Hepatocyte (in vitro differentiated cells): Measurements from ENCODE around the gene DNAAF3. TPM values are rescaled to one million over a fixed set of nuclear protein-coding genes. Genes with fewer than 3 reads are reported as not detected.

Experiments used
- DNase-seq: peaks from one replicate; pipeline ENCODE4 v3.0.0-alpha.2; 2016; ENCODE audit warnings: low spot score
- H2AFZ ChIP-seq: fragments of 200-600 bp; sonication (generic); 2 replicates; pipeline ENCODE4 v1.6.0; 2016; ENCODE audit warnings: antibody characterized with exemption, mild to moderate bottlenecking
- H3K27ac ChIP-seq: fragments of 200-600 bp; sonication (generic); 2 replicates; pipeline ENCODE4 v1.5.1; 2016; ENCODE audit warnings: mild to moderate bottlenecking
- H3K27me3 ChIP-seq: fragments of 200-600 bp; sonication (generic); 2 replicates; pipeline ENCODE4 v1.6.1; 2016
- H3K36me3 ChIP-seq: fragments of 200-600 bp; sonication (generic); replicated peaks from 2 replicates; pipeline ENCODE4 v1.5.1; 2016; ENCODE audit warnings: low read depth; ENCODE audit not compliant: insufficient read depth
- H3K4me1 ChIP-seq: fragments of 200-600 bp; sonication (generic); 2 replicates; pipeline ENCODE4 v1.5.1; 2016; ENCODE audit warnings: mild to moderate bottlenecking, moderate library complexity; ENCODE audit not compliant: insufficient read depth
- H3K4me2 ChIP-seq: fragments of 200-600 bp; sonication (generic); 2 replicates; pipeline ENCODE4 v1.6.0; 2016
- H3K4me3 ChIP-seq: fragments of 200-600 bp; sonication (generic); 2 replicates; pipeline ENCODE4 v1.5.1; 2016; ENCODE audit warnings: mild to moderate bottlenecking
- H3K79me2 ChIP-seq: fragments of 200-600 bp; sonication (generic); 2 replicates; pipeline ENCODE4 v1.6.0; 2017; ENCODE audit warnings: mild to moderate bottlenecking
- H3K9me2 ChIP-seq: fragments of 200-600 bp; sonication (generic); replicated peaks from 2 replicates; pipeline ENCODE4 v1.6.0; 2017; ENCODE audit warnings: mild to moderate bottlenecking; ENCODE audit not compliant: insufficient read depth
- H3K9me3 ChIP-seq: fragments of 200-600 bp; sonication (generic); 2 replicates; pipeline ENCODE4 v1.5.1; 2016; ENCODE audit warnings: low read depth, mild to moderate bottlenecking
- H4K20me1 ChIP-seq: fragments of 200-600 bp; sonication (generic); 2 replicates; pipeline ENCODE4 v1.6.0; 2016; ENCODE audit warnings: mild to moderate bottlenecking; ENCODE audit not compliant: insufficient read depth, poor library complexity, severe bottlenecking
- EZH2 ChIP-seq: fragments of 200-600 bp; sonication (generic); IDR thresholded peaks from 2 replicates; pipeline ENCODE4 v1.6.1; 2016; ENCODE audit warnings: antibody characterized with exemption, mild to moderate bottlenecking, borderline replicate concordance
- EZH2phosphoT487 ChIP-seq: fragments of 200-600 bp; sonication (generic); IDR thresholded peaks from one replicate; pipeline ENCODE4 v1.6.1; 2018; ENCODE audit warnings: antibody characterized with exemption, mild to moderate bottlenecking, low read depth, moderate library complexity; ENCODE audit not compliant: unreplicated experiment, severe bottlenecking
- WGBS: methylation state at CpG from one replicate; pipeline ENCODE4 v1.1.6; 2016; ENCODE audit warnings: low lambda C conversion rate; ENCODE audit errors: missing lambda C conversion rate; 5-methylcytosine and 5-hydroxymethylcytosine counted together
- polyA plus RNA-seq: library from polyadenylated mRNA; unstranded; fragments of >200 nt; fragmentation: Nextera tagmentation; extraction: Ambion mirVana; gene quantifications from 2 replicates; pipeline ENCODE4 v1.2.1, GENCODE V29; 2016
- total RNA-seq: library from RNA; depleted of rRNA; stranded (reverse); fragments of >200 nt; gene quantifications from 2 replicates; pipeline ENCODE4 v1.2.3, GENCODE V29; 2014
- TF ChIP-seq, protein P1 (sequence below): fragments of 200-600 bp; sonication (generic); IDR thresholded peaks from 2 replicates; pipeline ENCODE4 v1.5.1; 2016; ENCODE audit warnings: antibody characterized with exemption, mild to moderate bottlenecking; ENCODE audit not compliant: poor library complexity

Gene DNAAF3
- total and polyA plus RNA-seq, 2 experiments from 2014 or later: 0.17 to 4.9 TPM

DNA sequence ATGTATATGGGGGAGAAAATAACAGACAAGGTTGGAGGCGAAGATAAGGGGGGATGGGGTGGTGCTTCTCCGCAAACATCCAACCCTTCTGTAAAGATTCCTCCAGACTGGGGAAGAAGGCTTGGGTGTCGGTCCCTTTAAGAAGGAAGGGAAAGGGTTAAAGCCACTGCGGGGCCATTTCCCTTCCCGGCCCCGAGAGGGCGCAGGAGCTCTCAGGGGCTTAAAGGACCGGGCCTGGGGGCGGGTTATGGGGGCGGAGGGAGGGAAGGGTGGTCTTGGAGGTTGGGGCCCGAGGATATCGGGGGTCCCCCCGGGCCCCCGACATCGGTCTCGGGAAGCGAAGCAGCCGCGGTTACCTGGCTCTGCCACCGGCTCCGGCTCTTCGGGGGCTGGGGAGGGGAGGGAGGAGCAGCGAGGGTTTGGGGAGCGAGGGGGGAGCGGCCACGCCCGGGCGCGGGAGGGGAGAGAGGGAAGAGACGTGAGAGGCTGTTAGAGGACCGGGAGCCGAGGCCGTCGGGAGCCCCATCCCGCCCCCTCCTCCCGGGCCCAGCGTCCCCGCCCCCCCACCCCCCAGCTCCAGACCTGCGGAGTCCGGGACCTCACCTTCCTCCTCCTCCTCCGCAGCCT lies 20.2 kb downstream of the DNAAF3 start:
- Histone ChIP-seq H3K9me2 (no peaks in the 10 kb centered on the region), H3K4me1 (no peaks in the 10 kb centered on the region), H3K4me3 (no peak overlapping the region), H3K9me3 (no peaks in the 10 kb centered on the region), H3K27ac (no peak overlapping the region), H3K36me3 (no peaks in the 10 kb centered on the region), H2AFZ (no peak overlapping the region), H3K4me2 (peak overlapping the region; percentile 73), H4K20me1 (no peaks in the 10 kb centered on the region), H3K79me2 (no peaks in the 10 kb centered on the region), H3K27me3 (peaks cover 65% of the 10 kb centered on the region)
- peak; percentile 48 for TF ChIP-seq EZH2phosphoT487
- TF ChIP-seq, protein P1, sequence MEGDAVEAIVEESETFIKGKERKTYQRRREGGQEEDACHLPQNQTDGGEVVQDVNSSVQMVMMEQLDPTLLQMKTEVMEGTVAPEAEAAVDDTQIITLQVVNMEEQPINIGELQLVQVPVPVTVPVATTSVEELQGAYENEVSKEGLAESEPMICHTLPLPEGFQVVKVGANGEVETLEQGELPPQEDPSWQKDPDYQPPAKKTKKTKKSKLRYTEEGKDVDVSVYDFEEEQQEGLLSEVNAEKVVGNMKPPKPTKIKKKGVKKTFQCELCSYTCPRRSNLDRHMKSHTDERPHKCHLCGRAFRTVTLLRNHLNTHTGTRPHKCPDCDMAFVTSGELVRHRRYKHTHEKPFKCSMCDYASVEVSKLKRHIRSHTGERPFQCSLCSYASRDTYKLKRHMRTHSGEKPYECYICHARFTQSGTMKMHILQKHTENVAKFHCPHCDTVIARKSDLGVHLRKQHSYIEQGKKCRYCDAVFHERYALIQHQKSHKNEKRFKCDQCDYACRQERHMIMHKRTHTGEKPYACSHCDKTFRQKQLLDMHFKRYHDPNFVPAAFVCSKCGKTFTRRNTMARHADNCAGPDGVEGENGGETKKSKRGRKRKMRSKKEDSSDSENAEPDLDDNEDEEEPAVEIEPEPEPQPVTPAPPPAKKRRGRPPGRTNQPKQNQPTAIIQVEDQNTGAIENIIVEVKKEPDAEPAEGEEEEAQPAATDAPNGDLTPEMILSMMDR: peak; percentile 57
- no peak for TF ChIP-seq EZH2
- DNase-seq: no peak
- WGBS: 12% methylated on average over 6 of the region's 41 CpGs

GRCh38 chr19:55145232-55145631 lies 21.2 kb downstream of the DNAAF3 start:
- Histone ChIP-seq H2AFZ (no peak overlapping the region), H3K4me1 (no peaks in the 10 kb centered on the region), H3K27ac (no peak overlapping the region), H3K4me2 (no peak overlapping the region), H3K79me2 (no peaks in the 10 kb centered on the region), H4K20me1 (no peaks in the 10 kb centered on the region), H3K27me3 (peaks cover 62% of the 10 kb centered on the region), H3K4me3 (no peak overlapping the region), H3K9me3 (no peaks in the 10 kb centered on the region), H3K9me2 (no peaks in the 10 kb centered on the region), H3K36me3 (no peaks in the 10 kb centered on the region)
- DNase-seq: no peak
- WGBS: 54% methylated on average over 2 of the region's 3 CpGs
- TF ChIP-seq, protein P1: no peak
- TF ChIP-seq EZH2phosphoT487 (no peak), EZH2 (no peak)

- Histone ChIP-seq H3K27ac (no peak overlapping the region), H3K79me2 (no peaks in the 10 kb centered on the region), H3K36me3 (no peaks in the 10 kb centered on the region), H3K9me2 (no peaks in the 10 kb centered on the region), H3K4me3 (no peak overlapping the region), H3K4me2 (peak overlapping the region; percentile 59), H4K20me1 (no peaks in the 10 kb centered on the region), H3K27me3 (peaks cover 32% of the 10 kb centered on the region), H3K9me3 (no peaks in the 10 kb centered on the region), H2AFZ (no peak overlapping the region), H3K4me1 (no peaks in the 10 kb centered on the region)
- TF ChIP-seq EZH2 (peak; percentile 45), EZH2phosphoT487 (no peak)
- DNase-seq: no peak
- WGBS: 43% methylated on average over 21 of the region's 21 CpGs
Measured at GRCh38 chr19:55141696-55142095, 24.7 kb downstream of the DNAAF3 start.

DNA sequence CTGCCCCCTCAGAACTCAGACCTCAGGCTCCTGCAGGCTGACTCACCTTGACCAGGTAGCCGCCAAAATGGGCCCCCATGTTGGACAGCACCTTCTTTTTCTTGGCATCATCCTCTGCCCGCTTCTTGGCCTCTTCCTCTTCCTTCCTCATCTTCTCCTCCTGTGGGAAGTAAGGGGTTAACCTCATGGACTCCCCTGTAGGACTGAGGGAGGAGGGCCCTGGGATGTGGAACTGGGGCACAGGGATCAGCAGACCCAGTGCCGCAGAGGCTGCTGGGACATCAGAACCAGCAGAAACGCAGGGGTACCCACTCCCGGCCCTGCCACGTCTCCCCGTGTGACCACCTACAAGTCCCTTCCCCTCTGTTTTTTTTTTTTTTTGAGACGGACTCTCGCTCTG lies 28.5 kb downstream of the DNAAF3 start:
- H3K27me3 ChIP-seq: peaks cover 7% of the 10 kb centered on the region
- no peak overlapping the region for H3K4me2 ChIP-seq
- H3K36me3 ChIP-seq: no peaks in the 10 kb centered on the region
- no peaks in the 10 kb centered on the region for H3K9me3 ChIP-seq
- TF ChIP-seq EZH2phosphoT487 (no peak), EZH2 (no peak)
- TF ChIP-seq, protein P1: no peak
- H3K27ac ChIP-seq: no peak overlapping the region
- H3K4me3 ChIP-seq: no peak overlapping the region
- WGBS: 76% methylated on average over 7 of the region's 9 CpGs
- no peaks in the 10 kb centered on the region for H4K20me1 ChIP-seq
- DNase-seq: no peak
- no peaks in the 10 kb centered on the region for H3K79me2 ChIP-seq
- H3K4me1 ChIP-seq: no peaks in the 10 kb centered on the region
- H3K9me2 ChIP-seq: no peaks in the 10 kb centered on the region
- H2AFZ ChIP-seq: no peak overlapping the region
